ENCODE measurements around the gene CDKN1A.

Gene CDKN1A

GRCh38 chr6:36712816-36713215 is 34.3 kb downstream of the CDKN1A start:
- TF ChIP-seq MYC (IDR thresholded peaks at IDR 0.05; ENCODE audit: low read depth, low read length) (no peak), CTCF (IDR thresholded peaks at IDR 0.05; ENCODE audit: low read depth, low read length) (no peak), POLR2A (IDR thresholded peaks at IDR 0.05; ENCODE audit: extremely low read depth, insufficient read length) (no peak)
- TF ChIP-seq, protein P1, sequence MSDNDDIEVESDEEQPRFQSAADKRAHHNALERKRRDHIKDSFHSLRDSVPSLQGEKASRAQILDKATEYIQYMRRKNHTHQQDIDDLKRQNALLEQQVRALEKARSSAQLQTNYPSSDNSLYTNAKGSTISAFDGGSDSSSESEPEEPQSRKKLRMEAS (IDR thresholded peaks at IDR 0.05; ENCODE audit: low read depth, low read length) = no peak
- DNase-seq (ENCODE audit: low read depth) = no peak
- H3K4me3 ChIP-seq (ENCODE audit: low read depth, low read length) = no peak overlapping the region

DNA sequence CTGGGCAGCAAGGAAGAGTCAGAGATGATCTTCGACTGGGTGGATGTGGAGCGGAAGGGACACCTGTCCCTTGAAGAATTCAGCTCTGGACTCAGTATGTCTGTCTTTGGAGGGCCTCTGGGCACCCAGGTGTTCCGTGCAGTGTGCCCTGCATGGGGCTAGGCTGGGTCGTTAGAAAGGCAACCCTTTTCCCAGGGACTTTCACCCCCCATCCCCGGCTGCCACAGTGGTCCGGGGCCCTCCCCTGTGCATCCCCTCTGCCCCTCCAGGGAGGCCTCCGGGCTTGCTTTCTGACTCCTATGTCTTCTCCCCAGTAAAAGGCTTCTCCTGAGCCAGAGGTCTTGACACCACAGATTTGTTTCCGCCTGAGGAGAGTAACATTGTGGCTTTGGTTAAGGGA is 35.3 kb downstream of the CDKN1A start:
- no peak for DNase-seq (ENCODE audit: low read depth)
- no peak for TF ChIP-seq MYC (IDR thresholded peaks at IDR 0.05; ENCODE audit: low read depth, low read length)
- no peak for TF ChIP-seq POLR2A (IDR thresholded peaks at IDR 0.05; ENCODE audit: extremely low read depth, insufficient read length)
- TF ChIP-seq CTCF (IDR thresholded peaks at IDR 0.05; ENCODE audit: low read depth, low read length) = no peak
- TF ChIP-seq, protein P1 (IDR thresholded peaks at IDR 0.05; ENCODE audit: low read depth, low read length) = no peak
- H3K4me3 ChIP-seq (ENCODE audit: low read depth, low read length) = no peak overlapping the region

DNA sequence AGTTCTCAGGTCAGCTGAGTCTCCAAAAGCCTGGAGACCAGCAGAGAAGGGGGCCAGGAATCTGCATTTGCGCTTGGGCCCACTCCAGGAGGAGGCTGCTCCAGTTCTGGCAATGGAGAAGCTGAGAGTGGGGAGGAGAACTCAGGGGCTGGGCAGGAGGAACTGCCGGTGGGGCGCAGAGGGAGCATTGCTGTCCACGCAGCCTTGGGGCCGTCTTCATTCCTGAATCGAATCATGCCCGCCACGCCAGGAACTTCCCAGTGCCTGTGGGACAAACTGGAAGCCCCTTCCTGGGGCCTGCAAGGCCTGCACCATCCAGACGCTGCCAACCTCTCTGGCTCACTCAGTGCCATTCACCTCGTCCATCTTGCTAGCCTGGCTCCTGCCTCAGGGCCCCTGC is 36.0 kb downstream of the CDKN1A start:
- DNase-seq (ENCODE audit: low read depth) = no peak
- no peak overlapping the region for H3K4me3 ChIP-seq (ENCODE audit: low read depth, low read length)
- no peak for TF ChIP-seq CTCF (IDR thresholded peaks at IDR 0.05; ENCODE audit: low read depth, low read length)
- TF ChIP-seq MYC (IDR thresholded peaks at IDR 0.05; ENCODE audit: low read depth, low read length) = no peak
- TF ChIP-seq, protein P1 (IDR thresholded peaks at IDR 0.05; ENCODE audit: low read depth, low read length) = no peak
- TF ChIP-seq POLR2A (IDR thresholded peaks at IDR 0.05; ENCODE audit: extremely low read depth, insufficient read length) = no peak

- TF ChIP-seq MYC (IDR thresholded peaks at IDR 0.05; ENCODE audit: low read depth, low read length) (no peak), CTCF (IDR thresholded peaks at IDR 0.05; ENCODE audit: low read depth, low read length) (no peak), POLR2A (IDR thresholded peaks at IDR 0.05; ENCODE audit: extremely low read depth, insufficient read length) (no peak)
- TF ChIP-seq, protein P1 (IDR thresholded peaks at IDR 0.05; ENCODE audit: low read depth, low read length) = no peak
- no peak overlapping the region for H3K4me3 ChIP-seq (ENCODE audit: low read depth, low read length)
- DNase-seq (ENCODE audit: low read depth) = no peak
Measured at GRCh38 chr6:36715469-36715868, 37.0 kb downstream of the CDKN1A start.

DNA sequence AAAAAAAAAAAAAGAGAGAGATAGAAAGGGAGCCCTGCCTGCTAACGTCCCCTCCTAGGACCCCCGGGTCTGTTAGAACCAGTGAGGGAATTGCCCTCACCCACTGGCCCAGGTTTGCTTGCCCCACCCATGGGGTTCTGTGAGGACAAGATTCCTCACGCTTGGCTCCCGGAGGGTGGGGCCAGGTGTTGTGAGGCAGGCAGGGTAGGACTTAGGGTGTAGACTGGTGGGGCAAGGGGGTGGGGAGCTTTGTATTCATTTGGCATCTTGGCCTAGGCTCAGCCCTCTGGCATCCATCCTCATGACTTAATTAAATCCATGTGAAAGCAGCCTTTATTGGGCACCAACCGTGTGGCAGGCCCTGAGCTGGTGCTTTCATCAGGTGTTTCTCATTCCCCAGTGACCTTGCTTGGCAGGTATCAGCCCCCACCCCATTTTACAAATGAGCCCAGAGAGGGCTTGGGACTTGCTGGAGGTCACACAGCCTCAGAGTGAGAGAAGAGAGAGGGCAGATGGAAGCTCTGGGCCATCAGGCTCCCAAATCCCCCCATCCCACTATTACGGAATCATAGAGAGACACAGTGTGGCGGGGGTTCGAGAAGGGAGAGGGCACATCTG is 38.1 kb downstream of the CDKN1A start:
- DNase-seq (ENCODE audit: low read depth) = no peak
- H3K4me3 ChIP-seq (ENCODE audit: low read depth, low read length) = no peak overlapping the region
- TF ChIP-seq CTCF (IDR thresholded peaks at IDR 0.05; ENCODE audit: low read depth, low read length) (no peak), POLR2A (IDR thresholded peaks at IDR 0.05; ENCODE audit: extremely low read depth, insufficient read length) (no peak), MYC (IDR thresholded peaks at IDR 0.05; ENCODE audit: low read depth, low read length) (no peak)
- TF ChIP-seq, protein P1 (IDR thresholded peaks at IDR 0.05; ENCODE audit: low read depth, low read length) = no peak
